ENCODE data around the gene PLEKHG3. TPM values are rescaled to one million over a fixed set of nuclear protein-coding genes. Genes with fewer than 3 reads are reported as not detected.

PLEKHG3 gene
- total and polyA plus RNA-seq, 4 donors = 8.4 to 21.3 (median 14.6) TPM

- H3K27me3 ChIP-seq (ENCODE audit: control insufficient read depth in 4 of 4, insufficient read depth in 4 of 4, low read length in 3 of 4) = no peaks in the 10 kb centered on the region
- TF ChIP-seq REST (IDR thresholded peaks at IDR 0.05) = no peak
- TF ChIP-seq CTCF (IDR thresholded peaks at IDR 0.05; ENCODE audit: low read depth, low read length, missing input control) = no peak
- TF ChIP-seq FOXA2 (IDR thresholded peaks at IDR 0.05) = no peak
- no peak for TF ChIP-seq ZBTB33 (IDR thresholded peaks at IDR 0.05)
- TF ChIP-seq FOXA1 (IDR thresholded peaks at IDR 0.05) = no peak
- TF ChIP-seq YY1 (IDR thresholded peaks at IDR 0.05) = no peak
- TF ChIP-seq HNF4A (conservative IDR thresholded peaks at IDR 0.05) = no peak
- no peak for TF ChIP-seq NR2F2 (IDR thresholded peaks at IDR 0.05)
- no peak for TF ChIP-seq GABPA (IDR thresholded peaks at IDR 0.05 in 1 of 2, conservative IDR thresholded peaks at IDR 0.05 in 1 of 2)
- TF ChIP-seq EGR1 (IDR thresholded peaks at IDR 0.05; ENCODE audit: low read depth in 2 of 2) = no peak
- TF ChIP-seq RXRA (IDR thresholded peaks at IDR 0.05) = no peak
- no peak for TF ChIP-seq TAF1 (conservative IDR thresholded peaks at IDR 0.05)
- TF ChIP-seq SP1 (IDR thresholded peaks at IDR 0.05) = no peak
- TF ChIP-seq HNF4G (IDR thresholded peaks at IDR 0.05) = no peak
- no peak for TF ChIP-seq RAD21 (IDR thresholded peaks at IDR 0.05)
- no peak for DNase-seq (ENCODE audit: low spot score)
- no peak overlapping the region for H3K27ac ChIP-seq (ENCODE audit: low read depth in 1 of 2, low read length in 2 of 2)
- H3K9me3 ChIP-seq (ENCODE audit: control insufficient read depth in 4 of 4, low read length in 3 of 4) = peaks cover 0 to 4% (median 0%) of the 10 kb centered on the region in 4 donors
- H3K9ac ChIP-seq (ENCODE audit: low read depth in 1 of 2, low read length in 2 of 2) = no peak overlapping the region
- H3K4me3 ChIP-seq (ENCODE audit: low read depth in 1 of 3, low read length in 3 of 3) = no peak overlapping the region
- peaks cover 9 to 58% (median 54%) of the 10 kb centered on the region in 4 donors for H3K4me1 ChIP-seq (ENCODE audit: control insufficient read depth in 4 of 4, insufficient read depth in 4 of 4, low read length in 3 of 4)
- H3K36me3 ChIP-seq (ENCODE audit: control insufficient read depth in 4 of 4, insufficient read depth in 3 of 4, low read depth in 1 of 4, low read length in 3 of 4) = no peaks in the 10 kb centered on the region
Observed at GRCh38 chr14:64713677-64714076, 9.5 kb downstream of the PLEKHG3 start.

- H3K36me3 ChIP-seq (ENCODE audit: control insufficient read depth in 4 of 4, insufficient read depth in 3 of 4, low read depth in 1 of 4, low read length in 3 of 4) = no peaks in the 10 kb centered on the region
- TF ChIP-seq TAF1 (conservative IDR thresholded peaks at IDR 0.05) (no peak), ZBTB33 (IDR thresholded peaks at IDR 0.05) (no peak), YY1 (IDR thresholded peaks at IDR 0.05) (no peak), FOXA1 (IDR thresholded peaks at IDR 0.05) (no peak), NR2F2 (IDR thresholded peaks at IDR 0.05) (no peak), MAX (IDR thresholded peaks at IDR 0.05) (no peak), RXRA (IDR thresholded peaks at IDR 0.05) (no peak), JUND (IDR thresholded peaks at IDR 0.05) (no peak), GABPA (IDR thresholded peaks at IDR 0.05 in 1 of 2, conservative IDR thresholded peaks at IDR 0.05 in 1 of 2) (no peak), SP1 (IDR thresholded peaks at IDR 0.05) (no peak)
- H3K4me1 ChIP-seq (ENCODE audit: control insufficient read depth in 4 of 4, insufficient read depth in 4 of 4, low read length in 3 of 4) = peaks cover 9 to 54% (median 49%) of the 10 kb centered on the region in 4 donors
- no peak overlapping the region for H3K9ac ChIP-seq (ENCODE audit: low read depth in 1 of 2, low read length in 2 of 2)
- H3K27ac ChIP-seq (ENCODE audit: low read depth in 1 of 2, low read length in 2 of 2) = no peak overlapping the region
- 92% methylated on average over 5 of the region's 5 CpGs for WGBS
- H3K27me3 ChIP-seq (ENCODE audit: control insufficient read depth in 4 of 4, insufficient read depth in 4 of 4, low read length in 3 of 4) = no peaks in the 10 kb centered on the region
- no peak overlapping the region for H3K4me3 ChIP-seq (ENCODE audit: low read depth in 1 of 3, low read length in 3 of 3)
- peaks cover 0 to 4% (median 0%) of the 10 kb centered on the region in 4 donors for H3K9me3 ChIP-seq (ENCODE audit: control insufficient read depth in 4 of 4, low read length in 3 of 4)
- DNase-seq (ENCODE audit: low spot score) = no peak
Observed at GRCh38 chr14:64714432-64715025, 10.3 kb downstream of the PLEKHG3 start.

Measured in liver (tissue), 9 donors.